Stomach (tissue), 4 donors: Measurements from ENCODE around the gene DYNLT5.

Source experiments
- POLR2A ChIP-seq, 4 donors: fragments of 450-650 bp; IDR thresholded peaks; one replicate each; pipeline ENCODE4 v1.6.1; 2016; ENCODE audit warnings: antibody characterized with exemption in 4 of 4, control low read depth in 2 of 4, mild to moderate bottlenecking in 1 of 4, moderate library complexity in 1 of 4
- POLR2AphosphoS5 ChIP-seq, 3 donors: sonication (generic); formaldehyde crosslinking; IDR thresholded peaks; one replicate each; pipeline ENCODE4 v1.6.1; 2016; ENCODE audit warnings: antibody characterized with exemption in 3 of 3
- TF ChIP-seq, protein P1 (sequence below), 7 experiments: fragments of 450-650 bp in 4 of 7; fragments of 200-600 bp in 3 of 7; sonication (generic) in 3 of 7; IDR thresholded peaks; one replicate each; pipeline ENCODE4 v1.5.1; 2016 to 2019; ENCODE audit warnings: antibody characterized with exemption in 7 of 7, control low read depth in 2 of 7, mild to moderate bottlenecking in 1 of 7

GRCh38 chr1:66758241-66758755, 6.0 kb downstream of the DYNLT5 start:
- TF ChIP-seq, protein P1, sequence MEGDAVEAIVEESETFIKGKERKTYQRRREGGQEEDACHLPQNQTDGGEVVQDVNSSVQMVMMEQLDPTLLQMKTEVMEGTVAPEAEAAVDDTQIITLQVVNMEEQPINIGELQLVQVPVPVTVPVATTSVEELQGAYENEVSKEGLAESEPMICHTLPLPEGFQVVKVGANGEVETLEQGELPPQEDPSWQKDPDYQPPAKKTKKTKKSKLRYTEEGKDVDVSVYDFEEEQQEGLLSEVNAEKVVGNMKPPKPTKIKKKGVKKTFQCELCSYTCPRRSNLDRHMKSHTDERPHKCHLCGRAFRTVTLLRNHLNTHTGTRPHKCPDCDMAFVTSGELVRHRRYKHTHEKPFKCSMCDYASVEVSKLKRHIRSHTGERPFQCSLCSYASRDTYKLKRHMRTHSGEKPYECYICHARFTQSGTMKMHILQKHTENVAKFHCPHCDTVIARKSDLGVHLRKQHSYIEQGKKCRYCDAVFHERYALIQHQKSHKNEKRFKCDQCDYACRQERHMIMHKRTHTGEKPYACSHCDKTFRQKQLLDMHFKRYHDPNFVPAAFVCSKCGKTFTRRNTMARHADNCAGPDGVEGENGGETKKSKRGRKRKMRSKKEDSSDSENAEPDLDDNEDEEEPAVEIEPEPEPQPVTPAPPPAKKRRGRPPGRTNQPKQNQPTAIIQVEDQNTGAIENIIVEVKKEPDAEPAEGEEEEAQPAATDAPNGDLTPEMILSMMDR (IDR thresholded peaks at IDR 0.05), result no peak
- no peak for TF ChIP-seq POLR2AphosphoS5 (IDR thresholded peaks at IDR 0.05)
- TF ChIP-seq POLR2A (IDR thresholded peaks at IDR 0.05), result no peak
